Spleen (tissue), 11 donors: ENCODE results near the gene WASHC3. TPM values are rescaled to one million over a fixed set of nuclear protein-coding genes. Genes with fewer than 3 reads are reported as not detected.

Experiments used
- DNase-seq: peaks from one replicate; pipeline ENCODE4 v3.0.0-alpha.2; 2020
- H3K27ac ChIP-seq, 8 donors: fragments of 200-600 bp; sonication (generic) in 7 of 8; 1 replicate in 4 of 8; 2 replicates in 4 of 8; pipeline versions ENCODE4 v1.5.0 to v1.8.0; 2016 to 2021; ENCODE audit warnings: inconsistent platforms in 4 of 8, mild to moderate bottlenecking in 4 of 8, moderate library complexity in 1 of 8
- H3K27me3 ChIP-seq, 7 donors: fragments of 200-600 bp; sonication (generic) in 6 of 7; replicated peaks in 1 of 7; 1 replicate in 4 of 7; 2 replicates in 3 of 7; pipeline versions ENCODE4 v1.5.0 to v1.8.0; 2016 to 2021; ENCODE audit warnings: inconsistent platforms in 3 of 7, mild to moderate bottlenecking in 1 of 7
- H3K36me3 ChIP-seq, 6 donors: fragments of 200-600 bp; sonication (generic) in 5 of 6; 1 replicate in 4 of 6; 2 replicates in 2 of 6; pipeline versions ENCODE4 v1.5.0 to v1.8.0; 2016 to 2021; ENCODE audit warnings: inconsistent platforms in 2 of 6
- H3K4me1 ChIP-seq, 6 donors: fragments of 200-600 bp; sonication (generic) in 5 of 6; 1 replicate in 3 of 6; 2 replicates in 3 of 6; pipeline versions ENCODE4 v1.5.0 to v1.8.0; 2016 to 2021; ENCODE audit warnings: inconsistent platforms in 3 of 6
- H3K4me3 ChIP-seq, 8 donors: fragments of 200-600 bp; sonication (generic) in 7 of 8; 1 replicate in 4 of 8; 2 replicates in 4 of 8; pipeline versions ENCODE4 v1.5.0 to v1.8.0; 2016 to 2021; ENCODE audit warnings: inconsistent platforms in 4 of 8, mild to moderate bottlenecking in 4 of 8, moderate library complexity in 2 of 8
- H3K9me3 ChIP-seq, 8 donors: fragments of 200-600 bp; sonication (generic) in 7 of 8; 1 replicate in 4 of 8; 2 replicates in 4 of 8; pipeline versions ENCODE4 v1.5.0 to v1.8.0; 2016 to 2021; ENCODE audit warnings: inconsistent platforms in 4 of 8
- POLR2A ChIP-seq, 3 donors: fragments of 450-650 bp; IDR thresholded peaks; one replicate each; pipeline ENCODE4 v1.5.1; 2017; ENCODE audit warnings: antibody characterized with exemption in 3 of 3, mild to moderate bottlenecking in 1 of 3
- POLR2AphosphoS5 ChIP-seq, 3 donors: sonication (generic); formaldehyde crosslinking; IDR thresholded peaks; one replicate each; pipeline ENCODE4 v1.5.1; 2017; ENCODE audit warnings: antibody characterized with exemption in 3 of 3
- WGBS, 5 donors: extraction: QIAGEN DNeasy Blood & Tissue Kit in 3 of 5; methylation state at CpG; one replicate each; pipeline versions ENCODE4 v1.1.5 to v1.1.7; 2013 to 2018; 5-methylcytosine and 5-hydroxymethylcytosine counted together
- intact Hi-C: fragments of 100-400 bp; cut with DNase I; formaldehyde crosslinking; loops from one replicate; pipeline ENCODE4 v1.15.0; 2023; ENCODE audit warnings: low total_unique reads
- polyA plus RNA-seq, 3 donors: library from polyadenylated mRNA; stranded (reverse); fragments of 200-250 nt; gene quantifications; one replicate each; pipeline ENCODE4 v1.2.1, GENCODE V29; 2013
- total RNA-seq, 7 donors: library from RNA; depleted of rRNA in 3 of 7; stranded (reverse); fragments of >200 nt in 3 of 7; fragmentation: NEBNext Ultra II Directional in 4 of 7; extraction: Animal tissue kit (Norgen Biotek cat#: 25700) in 4 of 7; gene quantifications; one replicate each; pipeline versions ENCODE4 v1.1.0 to v1.2.1, GENCODE V29; 2016 to 2021
- TF ChIP-seq, protein P1 (sequence below), 11 experiments: fragments of 200-600 bp in 7 of 11; fragments of 450-650 bp in 4 of 11; sonication (generic) in 4 of 11; IDR thresholded peaks in 8 of 11; conservative IDR thresholded peaks in 3 of 11; 1 replicate in 7 of 11; 2 replicates in 4 of 11; pipeline versions ENCODE4 v1.4.0 to v1.8.0; 2016 to 2021; ENCODE audit warnings: antibody characterized with exemption in 11 of 11, inconsistent platforms in 4 of 11, mild to moderate bottlenecking in 1 of 11
- donor health status: healthy with polysubstance abuse.
- donor health status: DM: no; HTN: no; CAD: no; lungs with moderate emphysema.
- donor health status: DM: no; HTN: no; CAD: no.
- donor health status: Bipolar disorder and iron deficiency.
- donor health status: healthy.
- donor health status: DM: no; HTN: no; CAD: no.
- donor health status: DM: yes; HTN: yes; CAD: no.

Gene WASHC3
- total and polyA plus RNA-seq, 10 donors, result 30.2 to 77.7 (median 48.3) TPM

DNA sequence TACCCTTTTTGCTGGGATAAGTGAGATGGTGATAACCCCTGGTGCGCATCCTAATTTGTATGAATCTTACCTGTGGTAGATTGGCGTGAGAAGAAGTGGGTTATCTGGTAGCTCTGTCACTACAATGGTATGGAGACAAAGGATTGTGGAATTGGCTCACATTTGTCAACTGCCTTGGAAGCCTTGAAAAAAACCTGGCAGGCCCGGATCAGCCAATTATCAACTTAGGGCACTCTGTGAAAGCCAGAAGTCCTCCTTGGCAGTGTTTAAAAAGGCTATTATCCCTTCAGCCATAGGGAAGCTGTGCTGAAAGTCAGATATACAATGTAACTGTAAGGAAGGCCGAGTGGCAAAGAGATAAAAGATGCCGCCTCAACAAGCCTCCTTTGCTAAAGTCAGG, 56.5 kb downstream of the WASHC3 start:
- 85 to 96% (median 95%) methylated on average over 5 of the region's 5 CpGs for WGBS, 5 donors

DNA sequence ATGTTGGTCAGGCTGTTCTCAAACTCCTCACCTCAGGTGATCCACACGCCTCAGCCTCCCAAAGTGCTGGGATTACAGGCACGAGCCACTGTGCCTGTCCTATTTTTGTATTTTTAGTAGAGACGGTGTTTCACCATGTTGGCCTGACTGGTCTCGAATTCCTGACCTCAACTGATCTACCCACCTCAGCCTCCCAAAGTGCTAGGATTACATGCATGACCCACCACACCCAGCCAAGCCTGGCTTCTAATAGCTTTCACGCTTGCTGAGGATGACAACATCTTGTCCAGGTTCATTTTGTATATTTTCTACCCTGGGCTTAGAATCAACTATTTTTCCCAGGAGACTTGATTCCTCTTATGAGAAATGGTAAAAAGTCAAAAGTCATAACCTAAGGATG, 64.7 kb downstream of the WASHC3 start:
- 90 to 94% (median 92%) methylated on average over 5 of the region's 5 CpGs for WGBS, 5 donors
- no peak for DNase-seq

More for the DNA sequence above, 56.5 kb downstream of the WASHC3 start:
- Histone ChIP-seq H3K4me3 (no peak overlapping the region), H3K36me3 (peaks cover 0 to 10% (median 0%) of the 10 kb centered on the region in 6 donors), H3K27ac (no peak overlapping the region), H3K27me3 (no peaks in the 10 kb centered on the region), H3K9me3 (no peaks in the 10 kb centered on the region), H3K4me1 (peaks cover 0 to 7% (median 5%) of the 10 kb centered on the region in 6 donors)
- no peak for DNase-seq
- intact Hi-C loops, result no loop called here
- no peak for TF ChIP-seq POLR2AphosphoS5 (IDR thresholded peaks at IDR 0.05)
- TF ChIP-seq, protein P1, sequence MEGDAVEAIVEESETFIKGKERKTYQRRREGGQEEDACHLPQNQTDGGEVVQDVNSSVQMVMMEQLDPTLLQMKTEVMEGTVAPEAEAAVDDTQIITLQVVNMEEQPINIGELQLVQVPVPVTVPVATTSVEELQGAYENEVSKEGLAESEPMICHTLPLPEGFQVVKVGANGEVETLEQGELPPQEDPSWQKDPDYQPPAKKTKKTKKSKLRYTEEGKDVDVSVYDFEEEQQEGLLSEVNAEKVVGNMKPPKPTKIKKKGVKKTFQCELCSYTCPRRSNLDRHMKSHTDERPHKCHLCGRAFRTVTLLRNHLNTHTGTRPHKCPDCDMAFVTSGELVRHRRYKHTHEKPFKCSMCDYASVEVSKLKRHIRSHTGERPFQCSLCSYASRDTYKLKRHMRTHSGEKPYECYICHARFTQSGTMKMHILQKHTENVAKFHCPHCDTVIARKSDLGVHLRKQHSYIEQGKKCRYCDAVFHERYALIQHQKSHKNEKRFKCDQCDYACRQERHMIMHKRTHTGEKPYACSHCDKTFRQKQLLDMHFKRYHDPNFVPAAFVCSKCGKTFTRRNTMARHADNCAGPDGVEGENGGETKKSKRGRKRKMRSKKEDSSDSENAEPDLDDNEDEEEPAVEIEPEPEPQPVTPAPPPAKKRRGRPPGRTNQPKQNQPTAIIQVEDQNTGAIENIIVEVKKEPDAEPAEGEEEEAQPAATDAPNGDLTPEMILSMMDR (IDR thresholded peaks at IDR 0.05 in 8 of 11, conservative IDR thresholded peaks at IDR 0.05 in 3 of 11), result no peak
- no peak for TF ChIP-seq POLR2A (IDR thresholded peaks at IDR 0.05)

GRCh38 chr12:101995684-101996083, 66.1 kb downstream of the WASHC3 start:
- no peaks in the 10 kb centered on the region for H3K27me3 ChIP-seq
- TF ChIP-seq POLR2AphosphoS5 (IDR thresholded peaks at IDR 0.05) (no peak), POLR2A (IDR thresholded peaks at IDR 0.05) (no peak)
- TF ChIP-seq, protein P1 (IDR thresholded peaks at IDR 0.05 in 8 of 11, conservative IDR thresholded peaks at IDR 0.05 in 3 of 11), result no peak
- no peak overlapping the region for H3K4me3 ChIP-seq
- no peak overlapping the region for H3K27ac ChIP-seq
- no peaks in the 10 kb centered on the region for H3K9me3 ChIP-seq
- DNase-seq, result no peak
- no peaks in the 10 kb centered on the region for H3K36me3 ChIP-seq
- intact Hi-C loops, result no loop called here
- H3K4me1 ChIP-seq, result no peaks in the 10 kb centered on the region
- WGBS, 5 donors, result 76 to 88% (median 83%) methylated on average over 4 of the region's 4 CpGs

More for the DNA sequence above, 64.7 kb downstream of the WASHC3 start:
- intact Hi-C loops, result no loop called here
- H3K27me3 ChIP-seq, result no peaks in the 10 kb centered on the region
- no peak overlapping the region for H3K4me3 ChIP-seq
- H3K36me3 ChIP-seq, result no peaks in the 10 kb centered on the region
- no peaks in the 10 kb centered on the region for H3K4me1 ChIP-seq
- TF ChIP-seq POLR2A (IDR thresholded peaks at IDR 0.05) (no peak), POLR2AphosphoS5 (IDR thresholded peaks at IDR 0.05) (no peak)
- TF ChIP-seq, protein P1 (IDR thresholded peaks at IDR 0.05 in 8 of 11, conservative IDR thresholded peaks at IDR 0.05 in 3 of 11), result no peak
- H3K9me3 ChIP-seq, result no peaks in the 10 kb centered on the region
- no peak overlapping the region for H3K27ac ChIP-seq

GRCh38 chr12:101992091-101992490, 69.7 kb downstream of the WASHC3 start:
- H3K27ac ChIP-seq, result no peak overlapping the region
- no peak overlapping the region for H3K4me3 ChIP-seq
- no peaks in the 10 kb centered on the region for H3K9me3 ChIP-seq
- no peak for DNase-seq
- TF ChIP-seq, protein P1 (IDR thresholded peaks at IDR 0.05 in 8 of 11, conservative IDR thresholded peaks at IDR 0.05 in 3 of 11), result no peak
- TF ChIP-seq POLR2AphosphoS5 (IDR thresholded peaks at IDR 0.05) (no peak), POLR2A (IDR thresholded peaks at IDR 0.05) (no peak)
- no peaks in the 10 kb centered on the region for H3K4me1 ChIP-seq
- 72 to 90% (median 81%) methylated on average over 2 of the region's 2 CpGs for WGBS, 5 donors
- H3K27me3 ChIP-seq, result no peaks in the 10 kb centered on the region
- intact Hi-C loops, result no loop called here
- H3K36me3 ChIP-seq, result no peaks in the 10 kb centered on the region
